ENCODE results near the gene NAA30.

DNA sequence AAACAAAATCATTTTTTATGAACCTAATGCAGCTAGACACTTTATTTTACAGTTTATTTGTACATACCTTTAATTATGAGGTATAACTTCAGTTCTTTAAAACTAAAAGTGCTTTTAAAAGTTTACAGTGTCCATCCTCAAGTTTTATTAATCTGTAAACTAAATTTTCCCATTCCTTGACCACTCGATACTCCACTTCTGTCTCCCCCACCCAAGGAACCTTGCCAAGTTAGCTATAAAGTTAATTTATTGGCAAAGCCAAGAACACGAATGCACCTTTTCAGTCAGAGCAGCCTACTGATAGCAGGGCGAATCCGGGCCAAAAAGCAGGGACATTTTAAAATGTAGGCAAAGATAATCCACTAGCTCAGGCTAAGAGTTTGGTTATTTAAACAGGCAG lies 29.6 kb downstream of the NAA30 start:
- no peak for TF ChIP-seq FOXM1 (IDR thresholded peaks at IDR 0.05; ENCODE audit: borderline replicate concordance)
- TF ChIP-seq ZNF384 (IDR thresholded peaks at IDR 0.05), result no peak
- TF ChIP-seq SP1 (IDR thresholded peaks at IDR 0.05), result no peak
- TF ChIP-seq BHLHE40 (IDR thresholded peaks at IDR 0.05; ENCODE audit: borderline replicate concordance), result no peak
- TF ChIP-seq ELF4 (IDR thresholded peaks at IDR 0.05), result no peak
- TF ChIP-seq, protein P1, sequence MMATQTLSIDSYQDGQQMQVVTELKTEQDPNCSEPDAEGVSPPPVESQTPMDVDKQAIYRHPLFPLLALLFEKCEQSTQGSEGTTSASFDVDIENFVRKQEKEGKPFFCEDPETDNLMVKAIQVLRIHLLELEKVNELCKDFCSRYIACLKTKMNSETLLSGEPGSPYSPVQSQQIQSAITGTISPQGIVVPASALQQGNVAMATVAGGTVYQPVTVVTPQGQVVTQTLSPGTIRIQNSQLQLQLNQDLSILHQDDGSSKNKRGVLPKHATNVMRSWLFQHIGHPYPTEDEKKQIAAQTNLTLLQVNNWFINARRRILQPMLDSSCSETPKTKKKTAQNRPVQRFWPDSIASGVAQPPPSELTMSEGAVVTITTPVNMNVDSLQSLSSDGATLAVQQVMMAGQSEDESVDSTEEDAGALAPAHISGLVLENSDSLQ (IDR thresholded peaks at IDR 0.05), result peak; percentile 52
- TF ChIP-seq FOXA1 (IDR thresholded peaks at IDR 0.05), result no peak
- no peak for TF ChIP-seq L3MBTL2 (conservative IDR thresholded peaks at IDR 0.05)
- TF ChIP-seq SUZ12 (IDR thresholded peaks at IDR 0.05), result no peak
- TF ChIP-seq ARNT (IDR thresholded peaks at IDR 0.05), result no peak
- TF ChIP-seq CTBP1 (IDR thresholded peaks at IDR 0.05; ENCODE audit: borderline replicate concordance), result no peak
- no peak for TF ChIP-seq FOXK2 (IDR thresholded peaks at IDR 0.05)
